Measurements from ENCODE around the gene ENOX1. TPM values are rescaled to one million over a fixed set of nuclear protein-coding genes. Genes with fewer than 3 reads are reported as not detected.

Gene ENOX1
- total RNA-seq, 3 donors from 2014 or later (not counting 1 experiment from before 2014, with no cell fraction given), result not detected

DNA sequence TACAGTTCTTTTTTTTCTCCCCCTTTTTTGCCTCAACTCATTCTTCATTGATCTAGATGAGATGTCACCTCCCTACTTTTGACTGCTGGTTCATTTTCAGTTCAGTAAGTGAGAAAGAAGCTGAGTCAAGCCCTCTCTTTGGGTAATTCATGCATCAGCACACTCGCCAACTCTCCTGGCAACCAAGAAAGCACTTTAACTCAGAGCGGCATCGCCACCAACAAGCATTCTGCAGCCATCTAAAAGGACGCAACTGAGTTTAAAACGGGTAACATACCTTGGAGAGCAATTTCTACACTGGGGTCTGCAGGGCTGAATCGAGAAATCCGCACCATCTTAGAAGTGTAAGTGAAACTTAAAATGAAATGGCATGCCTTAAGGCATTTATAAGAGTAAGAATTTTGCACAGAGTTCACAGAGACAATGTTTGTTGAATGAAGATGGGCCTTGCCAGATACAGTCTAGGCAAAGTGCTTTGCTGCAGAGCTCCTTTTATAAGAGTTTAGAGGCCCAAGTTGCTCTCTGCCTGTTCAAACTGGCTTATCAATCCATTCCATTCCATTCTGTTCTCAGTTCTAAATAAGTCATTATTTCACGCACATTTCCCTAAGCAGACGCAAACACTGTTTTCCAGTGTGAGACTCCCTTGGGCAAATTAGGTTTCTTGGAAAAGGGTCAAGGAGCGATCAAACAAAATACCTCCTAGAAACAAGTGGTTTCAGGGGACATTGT, 338.0 kb downstream of the ENOX1 start:
- Mint-ChIP-seq H3K27me3 (ENCODE audit: low read depth in 2 of 2) (peaks cover 4 to 7% of the 10 kb centered on the region in 2 donors), H3K36me3 (no peaks in the 10 kb centered on the region), H3K4me1 (no peaks in the 10 kb centered on the region), H3K9me3 (no peaks in the 10 kb centered on the region), H3K27ac (no peak overlapping the region), H3K4me3 (no peak overlapping the region)
- intact Hi-C loops (cut with micrococcal nuclease), result no loop called here
- H3K36me3 ChIP-seq (ENCODE audit: control insufficient read depth, insufficient read depth, low read length), result no peaks in the 10 kb centered on the region
- WGBS (ENCODE audit: insufficient coverage), result 83% methylated on average over 10 of the region's 10 CpGs
- H3K9me3 ChIP-seq (ENCODE audit: control insufficient read depth, insufficient read depth, low read length), result no peaks in the 10 kb centered on the region
- no peaks in the 10 kb centered on the region for H3K27me3 ChIP-seq (ENCODE audit: control insufficient read depth, insufficient read depth, low read length)
- ATAC-seq (no peak), DNase-seq (no peak)
- no peak overlapping the region for H3K27ac ChIP-seq (ENCODE audit: low read length)
- H3K4me1 ChIP-seq (ENCODE audit: control insufficient read depth, insufficient read depth, low read length), result no peaks in the 10 kb centered on the region
- TF ChIP-seq, protein P1, sequence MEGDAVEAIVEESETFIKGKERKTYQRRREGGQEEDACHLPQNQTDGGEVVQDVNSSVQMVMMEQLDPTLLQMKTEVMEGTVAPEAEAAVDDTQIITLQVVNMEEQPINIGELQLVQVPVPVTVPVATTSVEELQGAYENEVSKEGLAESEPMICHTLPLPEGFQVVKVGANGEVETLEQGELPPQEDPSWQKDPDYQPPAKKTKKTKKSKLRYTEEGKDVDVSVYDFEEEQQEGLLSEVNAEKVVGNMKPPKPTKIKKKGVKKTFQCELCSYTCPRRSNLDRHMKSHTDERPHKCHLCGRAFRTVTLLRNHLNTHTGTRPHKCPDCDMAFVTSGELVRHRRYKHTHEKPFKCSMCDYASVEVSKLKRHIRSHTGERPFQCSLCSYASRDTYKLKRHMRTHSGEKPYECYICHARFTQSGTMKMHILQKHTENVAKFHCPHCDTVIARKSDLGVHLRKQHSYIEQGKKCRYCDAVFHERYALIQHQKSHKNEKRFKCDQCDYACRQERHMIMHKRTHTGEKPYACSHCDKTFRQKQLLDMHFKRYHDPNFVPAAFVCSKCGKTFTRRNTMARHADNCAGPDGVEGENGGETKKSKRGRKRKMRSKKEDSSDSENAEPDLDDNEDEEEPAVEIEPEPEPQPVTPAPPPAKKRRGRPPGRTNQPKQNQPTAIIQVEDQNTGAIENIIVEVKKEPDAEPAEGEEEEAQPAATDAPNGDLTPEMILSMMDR (IDR thresholded peaks at IDR 0.05), result no peak
- no peak overlapping the region for H3K4me3 ChIP-seq (ENCODE audit: low read length)

DNA sequence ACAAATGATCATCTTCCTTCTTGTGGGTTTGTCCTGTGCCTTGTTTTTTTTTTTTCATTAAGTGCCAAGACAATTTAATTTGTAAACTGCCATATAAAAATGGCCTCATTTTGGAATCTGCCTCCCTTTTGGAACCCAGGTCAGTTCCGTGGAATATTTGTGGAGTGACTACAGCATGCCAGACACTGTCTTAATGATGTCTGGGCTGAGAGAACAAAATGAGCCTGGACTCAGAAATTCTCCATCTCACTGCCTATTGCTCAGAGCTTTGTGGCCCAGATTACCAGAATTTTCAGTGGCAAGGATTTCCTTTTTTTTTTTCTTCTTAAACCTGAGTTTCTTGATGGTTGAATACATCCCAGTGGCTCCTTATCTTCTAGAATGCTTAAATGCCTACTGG, 340.6 kb downstream of the ENOX1 start:
- Mint-ChIP-seq H3K27me3 (ENCODE audit: low read depth in 2 of 2) (peaks cover 10% of the 10 kb centered on the region in 2 donors), H3K4me3 (no peak overlapping the region), H3K9me3 (no peaks in the 10 kb centered on the region), H3K27ac (no peak overlapping the region), H3K36me3 (no peaks in the 10 kb centered on the region), H3K4me1 (no peaks in the 10 kb centered on the region)
- Histone ChIP-seq H3K27ac (ENCODE audit: low read length) (no peak overlapping the region), H3K9me3 (ENCODE audit: control insufficient read depth, insufficient read depth, low read length) (no peaks in the 10 kb centered on the region), H3K4me3 (ENCODE audit: low read length) (no peak overlapping the region), H3K27me3 (ENCODE audit: control insufficient read depth, insufficient read depth, low read length) (no peaks in the 10 kb centered on the region), H3K36me3 (ENCODE audit: control insufficient read depth, insufficient read depth, low read length) (no peaks in the 10 kb centered on the region), H3K4me1 (ENCODE audit: control insufficient read depth, insufficient read depth, low read length) (no peaks in the 10 kb centered on the region)
- DNase-seq (no peak), ATAC-seq (no peak)
- intact Hi-C loops (cut with micrococcal nuclease), result no loop called here
- WGBS (ENCODE audit: insufficient coverage), result 83% methylated on average over 1 of the region's 1 CpG
- TF ChIP-seq, protein P1 (IDR thresholded peaks at IDR 0.05), result no peak

DNA sequence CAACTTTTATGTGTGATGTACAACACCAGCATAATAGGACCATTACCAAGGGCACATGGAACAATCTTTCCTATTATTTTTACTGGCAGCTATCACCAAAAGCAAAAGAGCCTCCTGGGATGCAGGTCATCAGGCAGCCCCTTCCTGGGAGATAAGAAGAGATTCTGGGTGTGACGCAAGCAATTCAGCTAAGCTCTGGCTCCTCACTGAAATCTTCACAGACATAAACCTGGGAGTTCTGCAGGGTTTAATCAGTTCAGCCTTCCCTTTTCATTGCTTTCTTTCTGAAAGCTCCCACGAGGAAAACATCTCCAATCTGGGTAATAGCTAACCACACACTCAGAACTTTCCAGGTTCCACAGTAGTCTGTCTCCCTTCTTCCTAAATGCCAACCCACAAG, 341.1 kb downstream of the ENOX1 start:
- no peak for ATAC-seq
- intact Hi-C loops (cut with micrococcal nuclease), result no loop called here
- no peak for DNase-seq
- peaks cover 10% of the 10 kb centered on the region in 2 donors for H3K27me3 Mint-ChIP-seq (ENCODE audit: low read depth in 2 of 2)
- no peak overlapping the region for H3K27ac ChIP-seq (ENCODE audit: low read length)
- TF ChIP-seq, protein P1 (IDR thresholded peaks at IDR 0.05), result no peak
- no peaks in the 10 kb centered on the region for H3K9me3 ChIP-seq (ENCODE audit: control insufficient read depth, insufficient read depth, low read length)
- WGBS (ENCODE audit: insufficient coverage), result 73% methylated on average over 2 of the region's 2 CpGs
- H3K4me1 Mint-ChIP-seq, result no peaks in the 10 kb centered on the region
- H3K4me3 Mint-ChIP-seq, result no peak overlapping the region
- H3K9me3 Mint-ChIP-seq, result no peaks in the 10 kb centered on the region
- no peak overlapping the region for H3K4me3 ChIP-seq (ENCODE audit: low read length)
- H3K4me1 ChIP-seq (ENCODE audit: control insufficient read depth, insufficient read depth, low read length), result no peaks in the 10 kb centered on the region
- no peak overlapping the region for H3K27ac Mint-ChIP-seq
- H3K27me3 ChIP-seq (ENCODE audit: control insufficient read depth, insufficient read depth, low read length), result no peaks in the 10 kb centered on the region
- H3K36me3 ChIP-seq (ENCODE audit: control insufficient read depth, insufficient read depth, low read length), result no peaks in the 10 kb centered on the region
- H3K36me3 Mint-ChIP-seq, result no peaks in the 10 kb centered on the region

DNA sequence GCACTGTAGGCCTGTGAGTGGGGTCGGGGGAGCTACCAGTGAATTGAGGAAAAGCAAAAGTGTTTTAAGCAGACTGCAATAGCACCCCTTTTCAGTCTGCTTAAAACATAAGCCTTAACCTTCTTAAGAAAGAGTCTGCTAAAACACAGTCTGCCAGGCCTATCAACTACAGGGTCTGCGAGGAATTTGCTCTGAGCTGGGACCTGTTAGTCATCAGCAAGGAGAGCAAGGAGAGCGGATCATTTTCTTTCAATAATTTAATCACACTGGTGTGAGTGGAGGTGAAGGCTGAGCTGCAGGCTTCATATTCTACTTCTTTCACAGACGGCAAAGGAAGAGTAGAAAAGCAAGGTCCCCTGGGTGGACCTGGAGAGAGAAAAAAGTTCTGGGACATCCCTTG, 342.7 kb downstream of the ENOX1 start:
- H3K9me3 Mint-ChIP-seq, result no peaks in the 10 kb centered on the region
- H3K4me3 ChIP-seq (ENCODE audit: low read length), result no peak overlapping the region
- no peaks in the 10 kb centered on the region for H3K9me3 ChIP-seq (ENCODE audit: control insufficient read depth, insufficient read depth, low read length)
- H3K4me1 ChIP-seq (ENCODE audit: control insufficient read depth, insufficient read depth, low read length), result no peaks in the 10 kb centered on the region
- DNase-seq (no peak), ATAC-seq (no peak)
- 100% methylated on average over 1 of the region's 4 CpGs for WGBS (ENCODE audit: insufficient coverage)
- H3K27me3 Mint-ChIP-seq (ENCODE audit: low read depth in 2 of 2), result peaks cover 10% of the 10 kb centered on the region in 2 donors
- no peak overlapping the region for H3K4me3 Mint-ChIP-seq
- no peaks in the 10 kb centered on the region for H3K4me1 Mint-ChIP-seq
- no peaks in the 10 kb centered on the region for H3K36me3 ChIP-seq (ENCODE audit: control insufficient read depth, insufficient read depth, low read length)
- TF ChIP-seq, protein P1 (IDR thresholded peaks at IDR 0.05), result no peak
- H3K27me3 ChIP-seq (ENCODE audit: control insufficient read depth, insufficient read depth, low read length), result no peaks in the 10 kb centered on the region
- intact Hi-C loops (cut with micrococcal nuclease), result no loop called here
- no peak overlapping the region for H3K27ac Mint-ChIP-seq
- H3K36me3 Mint-ChIP-seq, result no peaks in the 10 kb centered on the region
- no peak overlapping the region for H3K27ac ChIP-seq (ENCODE audit: low read length)
